OCI-M1 (cell line): Measurements from ENCODE around the gene CCDC102A.
"Not testable (repeated sequence)": the region's sequence is repeated elsewhere in the genome, so short reads cannot be mapped to it uniquely, and the experiment has no call there.

Source experiments
- DNase-seq: peaks from one replicate; lab custom pipeline; 2025; lab: John Stamatoyannopoulos, UW

CCDC102A gene

GRCh38 chr16:57536306-57537193, at the start of gene CCDC102A:
Gene CCDC102A, minus strand, starts transcription at chr16:57536571. Its CDS starts 7,394 bp downstream, at chr16:57529177.
- DNase-seq = peak; percentile 39

GRCh38 chr16:57585051-57585687, 48.8 kb upstream of the CCDC102A start:
- DNase-seq = no peak

- no peak for DNase-seq
Observed at GRCh38 chr16:57579361-57579665, 42.9 kb upstream of the CCDC102A start.

DNA sequence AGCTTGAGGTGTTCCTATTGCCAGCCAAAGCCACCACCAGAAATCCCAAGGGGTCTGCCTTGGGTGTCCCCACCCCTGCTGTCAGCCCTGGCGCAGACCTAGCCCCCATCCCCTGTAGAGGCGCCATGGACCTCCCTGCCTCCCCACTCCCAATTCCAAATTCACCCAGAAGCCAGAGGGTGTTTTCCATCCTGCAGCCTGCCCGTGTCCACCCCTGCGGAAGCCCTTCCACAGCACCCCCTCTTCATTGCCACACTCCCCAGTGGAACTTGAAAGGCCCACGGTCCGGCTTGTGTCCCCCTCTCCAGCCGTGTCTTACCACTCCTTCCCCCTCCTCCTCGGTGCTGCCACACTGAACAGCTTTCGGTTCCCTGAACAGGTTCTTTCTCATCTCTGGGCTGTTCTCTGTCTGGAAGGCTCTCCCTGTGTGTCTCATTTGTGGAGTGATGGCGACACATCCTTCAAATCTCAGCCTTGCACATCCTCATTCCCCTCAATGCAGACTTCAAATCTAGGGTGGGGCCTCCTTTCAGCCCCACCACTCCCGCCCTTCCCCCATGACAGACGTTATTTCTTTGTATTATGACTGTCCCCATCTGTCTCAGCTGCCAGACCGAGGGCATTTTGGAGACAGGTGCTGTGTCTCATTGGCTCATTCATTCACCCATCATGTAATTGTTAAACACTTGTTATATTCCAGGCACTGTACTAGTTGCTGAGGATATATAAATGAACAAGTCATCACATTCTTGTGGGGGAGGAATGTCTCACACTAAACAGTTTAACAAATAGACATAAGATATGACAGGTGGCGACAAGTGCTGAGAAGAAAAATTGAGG, 42.4 kb upstream of the CCDC102A start:
- DNase-seq = no peak

- peak; percentile 55 for DNase-seq
Observed at GRCh38 chr16:57577691-57578224, 41.4 kb upstream of the CCDC102A start.

DNA sequence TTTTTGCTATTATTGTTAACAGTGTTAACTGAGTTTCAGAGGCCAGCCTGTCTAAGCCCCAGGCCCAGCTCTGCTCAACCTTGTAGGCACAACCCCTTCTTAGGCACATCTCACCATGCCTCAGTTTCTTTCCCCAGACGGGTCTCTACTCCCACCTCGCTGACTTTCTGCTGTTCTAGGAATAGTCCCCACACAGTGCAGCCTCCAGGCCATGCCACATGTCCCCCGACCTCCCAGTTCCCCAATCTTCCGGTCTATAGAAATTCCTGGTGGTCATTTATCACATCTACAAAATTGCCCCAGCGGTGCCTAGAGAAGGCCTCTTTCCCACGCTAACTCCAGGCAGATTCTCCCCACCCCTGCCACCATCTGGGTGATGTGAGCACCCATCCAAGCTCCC, 40.8 kb upstream of the CCDC102A start:
- no peak for DNase-seq

DNA sequence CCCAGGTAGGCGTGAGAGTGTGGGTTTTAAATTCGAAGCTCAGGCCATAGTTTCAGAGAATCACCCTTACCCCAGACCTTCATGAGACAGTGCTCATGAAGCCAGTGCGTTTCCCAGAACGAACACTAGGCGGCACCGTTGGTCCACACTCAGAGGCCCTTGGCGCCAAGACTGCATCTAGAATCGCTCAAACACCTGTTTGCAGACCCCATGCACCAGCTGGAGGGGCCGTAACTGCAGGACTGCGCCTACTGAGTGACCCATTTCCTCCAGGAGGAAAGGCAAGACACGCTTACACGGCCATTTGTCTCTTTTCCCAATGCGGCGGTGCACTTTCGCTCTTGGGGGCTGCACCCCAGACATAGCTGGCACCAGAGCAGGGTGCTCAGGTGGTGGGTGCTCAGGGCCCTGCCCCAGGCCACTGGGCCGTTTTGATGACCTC, 40.1 kb upstream of the CCDC102A start:
- DNase-seq = peak; percentile 81

DNA sequence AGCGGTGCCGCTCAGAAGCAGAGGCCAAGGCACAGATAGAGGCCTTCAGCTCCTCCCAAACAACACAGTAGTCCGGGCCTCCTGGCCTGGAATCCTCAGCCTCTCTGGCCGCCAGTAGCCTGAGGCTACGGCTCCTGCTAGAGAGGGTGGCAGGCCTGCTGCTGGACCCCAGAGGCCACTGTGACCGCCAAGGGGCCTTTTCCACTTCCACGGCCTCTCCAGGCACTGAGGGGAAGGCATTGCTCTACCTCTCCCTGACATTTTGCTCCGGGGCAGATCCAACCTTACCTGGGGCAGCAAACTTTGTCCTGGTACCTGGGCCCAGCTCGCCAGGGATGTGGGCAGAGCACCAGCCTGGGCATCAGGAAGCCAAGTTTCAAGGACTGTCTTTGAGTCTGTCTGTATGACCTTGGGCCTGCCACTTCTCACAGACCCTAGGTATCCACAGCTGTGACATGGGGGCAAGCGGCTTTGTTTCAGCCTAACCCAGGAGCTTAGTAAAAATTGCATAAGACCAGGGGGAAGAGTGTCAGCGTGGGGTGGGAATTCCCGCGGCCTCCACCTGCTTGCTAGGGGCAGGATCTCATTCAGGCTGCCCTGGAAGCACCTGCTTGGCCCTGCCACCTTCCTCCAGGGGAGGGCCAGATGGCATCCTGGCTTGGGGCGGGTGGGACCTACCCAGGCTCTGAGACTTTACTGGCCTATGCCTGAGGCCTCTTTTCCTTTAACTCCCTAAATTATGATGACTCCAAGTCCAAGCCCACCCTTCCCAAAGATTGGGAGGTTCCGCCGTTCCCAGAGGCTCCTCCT, 39.3 kb upstream of the CCDC102A start:
- no peak for DNase-seq

DNA sequence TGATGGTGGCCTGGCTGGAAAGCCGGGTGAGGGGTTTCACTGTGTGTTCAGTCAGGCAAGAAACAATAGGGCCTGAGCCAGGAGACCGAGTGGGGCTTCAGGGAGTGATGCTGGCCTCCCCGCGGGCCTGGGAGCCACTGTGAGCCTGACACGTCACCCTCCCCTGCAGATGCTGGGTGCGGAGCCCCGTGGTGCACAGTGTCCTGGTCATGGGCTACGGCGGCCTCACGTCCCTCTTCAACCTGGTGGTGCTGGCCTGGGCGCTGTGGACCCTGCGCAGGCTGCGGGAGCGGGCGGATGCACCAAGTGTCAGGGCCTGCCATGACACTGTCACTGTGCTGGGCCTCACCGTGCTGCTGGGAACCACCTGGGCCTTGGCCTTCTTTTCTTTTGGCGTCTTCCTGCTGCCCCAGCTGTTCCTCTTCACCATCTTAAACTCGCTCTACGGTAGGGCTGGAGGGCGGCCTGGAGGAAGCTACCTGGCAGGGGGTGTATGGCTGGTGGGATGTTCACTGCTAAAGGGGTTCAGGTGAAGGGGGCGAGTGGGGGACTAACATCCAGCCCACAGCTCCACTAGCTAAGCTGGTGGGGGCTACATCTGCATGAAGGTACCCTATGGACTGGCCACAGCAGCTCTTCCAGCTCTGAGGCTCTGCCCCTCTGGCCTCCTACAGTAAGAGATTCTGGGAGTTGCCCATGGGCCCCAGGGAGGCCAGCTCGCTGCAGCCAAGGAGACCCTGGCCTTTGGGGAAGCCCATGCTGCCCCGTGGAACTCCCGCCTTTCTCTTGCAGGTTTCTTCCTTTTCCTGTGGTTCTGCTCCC, 38.5 kb upstream of the CCDC102A start:
- no peak for DNase-seq

DNA sequence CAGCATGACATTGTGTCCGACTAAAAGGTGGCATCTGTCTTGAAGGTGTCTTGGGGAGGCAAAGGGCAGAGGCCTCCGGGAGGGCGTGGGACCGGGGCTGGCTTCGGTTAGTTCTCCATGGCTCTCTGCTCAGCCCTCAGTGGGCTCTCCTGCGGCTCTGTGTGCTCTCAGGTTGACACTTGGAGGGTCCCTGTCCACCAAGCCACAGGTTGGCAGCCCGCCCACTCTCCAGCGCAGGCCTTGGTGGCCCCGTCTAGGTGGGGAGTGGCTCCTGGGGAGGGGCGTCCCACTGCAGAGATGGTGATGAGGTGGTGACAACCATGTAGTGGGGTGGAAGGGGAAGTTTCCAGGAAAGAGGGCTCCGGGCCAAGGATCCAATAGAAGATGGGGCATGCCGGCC, 37.7 kb upstream of the CCDC102A start:
- DNase-seq = no peak

DNA sequence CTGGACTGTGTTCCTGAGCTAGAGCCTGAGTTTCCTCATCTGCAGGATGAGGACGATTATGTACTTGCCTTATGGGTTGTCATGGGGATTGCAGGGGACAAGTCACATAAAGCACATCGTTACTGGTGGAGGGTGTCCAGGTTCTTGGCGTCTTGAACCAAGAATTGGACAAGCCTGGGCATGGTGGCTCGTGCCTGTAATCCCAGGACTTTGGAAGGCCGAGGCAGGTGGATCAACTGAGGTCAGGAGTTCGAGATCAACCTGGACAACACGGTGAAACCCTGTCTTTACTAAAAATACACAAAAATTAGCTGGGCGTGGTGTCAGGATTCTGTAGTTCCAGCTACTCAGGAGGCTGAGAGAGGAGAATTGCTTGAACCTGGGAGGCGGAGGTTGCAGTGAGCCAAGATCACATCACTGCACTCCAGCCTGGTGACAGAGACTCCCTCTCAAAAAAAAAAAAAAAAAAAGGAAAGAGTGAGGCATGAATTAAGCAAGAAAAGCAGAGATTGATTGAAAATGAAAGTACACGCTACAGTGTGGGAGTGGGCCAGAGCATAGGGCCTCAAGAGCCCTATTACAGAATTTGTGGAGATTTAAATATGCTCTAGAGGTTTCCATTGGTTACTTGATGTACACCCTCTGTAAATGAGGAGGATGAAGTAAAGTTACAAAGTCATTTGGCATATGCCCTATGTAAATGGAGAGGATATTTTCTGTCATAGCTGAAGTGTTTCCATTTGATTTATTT, 36.8 kb upstream of the CCDC102A start:
- peak; percentile 17 for DNase-seq

DNA sequence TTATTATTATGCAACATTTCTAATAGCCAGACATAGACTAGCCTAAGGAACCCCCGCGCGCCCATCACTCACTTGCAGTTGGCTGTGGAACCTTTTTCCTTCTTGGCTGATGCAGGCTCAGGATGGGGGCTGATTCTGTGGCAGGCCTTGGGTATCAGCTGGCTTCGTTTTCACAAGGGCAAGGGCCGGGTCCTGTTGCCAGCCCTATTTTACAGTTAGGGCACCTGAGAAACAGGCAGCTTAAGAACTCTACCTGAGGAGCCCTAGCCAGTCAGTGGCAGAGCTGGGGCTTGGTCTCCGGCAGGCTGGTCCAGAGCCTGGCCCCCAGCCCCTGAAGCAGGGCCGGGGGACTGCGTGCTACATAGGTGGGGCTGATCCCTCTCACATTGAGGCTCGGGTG, 34.7 kb upstream of the CCDC102A start:
- DNase-seq = no peak

DNA sequence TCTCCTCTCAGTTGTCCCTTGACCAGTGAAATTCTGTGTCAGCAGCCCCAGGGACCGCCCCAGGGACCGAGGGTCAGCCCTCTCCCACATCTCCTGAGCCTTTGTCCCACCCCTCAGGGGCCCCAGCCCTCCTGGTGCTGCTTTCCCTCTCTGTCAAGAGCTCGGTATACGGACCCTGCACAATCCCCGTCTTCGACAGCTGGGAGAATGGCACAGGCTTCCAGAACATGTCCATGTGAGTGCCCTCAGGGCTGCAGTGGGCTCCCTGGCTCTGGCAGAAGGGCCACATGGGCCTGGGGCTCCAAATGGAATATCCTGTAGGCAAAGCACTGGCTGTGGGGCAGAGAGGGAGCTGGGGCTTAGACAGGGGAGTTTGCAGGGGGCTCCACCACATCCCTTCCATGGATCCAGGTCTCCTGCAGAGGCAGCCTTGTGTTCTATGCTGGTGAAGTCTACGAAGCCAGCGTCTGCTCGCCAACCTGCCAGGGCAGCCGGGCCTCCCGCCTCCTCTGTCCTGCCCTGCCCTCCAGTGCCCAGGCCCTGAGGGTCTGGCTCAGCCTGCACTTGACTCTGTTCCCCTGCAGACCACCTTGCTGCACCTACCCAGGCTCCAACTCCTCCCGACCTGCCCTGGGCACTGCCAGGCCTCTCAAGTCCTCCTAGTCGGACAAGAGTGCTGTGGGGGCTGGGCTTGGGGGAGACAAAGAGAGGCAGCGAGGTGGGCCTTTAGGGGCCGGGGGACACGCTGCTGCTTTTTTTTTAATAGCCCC, 34.1 kb upstream of the CCDC102A start:
- DNase-seq = no peak

GRCh38 chr16:57569306-57569946, 33.1 kb upstream of the CCDC102A start:
- DNase-seq = no peak

- DNase-seq = not testable (repeated sequence)
Observed at GRCh38 chr16:57568772-57569171, 32.4 kb upstream of the CCDC102A start.

DNA sequence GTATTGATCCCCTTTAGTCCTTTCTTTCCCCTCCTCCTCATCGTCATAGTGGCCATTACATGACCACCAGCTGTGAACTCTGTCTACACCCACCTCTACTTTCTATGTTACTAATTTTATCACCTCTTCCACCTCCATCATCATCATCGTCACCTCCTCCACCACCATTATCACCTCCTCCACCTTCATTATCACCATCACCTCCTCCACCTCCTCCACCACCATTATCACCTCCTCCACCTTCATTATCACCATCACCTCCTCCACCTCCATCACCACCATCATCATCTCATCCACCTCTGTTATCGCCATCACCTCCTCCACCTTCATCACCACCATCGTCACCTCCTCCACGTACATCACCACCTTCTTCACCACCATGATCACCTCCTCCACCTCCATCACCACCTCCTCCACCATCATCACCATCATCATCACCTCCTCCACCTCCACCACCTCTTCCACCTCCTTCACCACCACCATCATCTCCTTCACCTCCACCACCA, 31.9 kb upstream of the CCDC102A start:
- no peak for DNase-seq

DNA sequence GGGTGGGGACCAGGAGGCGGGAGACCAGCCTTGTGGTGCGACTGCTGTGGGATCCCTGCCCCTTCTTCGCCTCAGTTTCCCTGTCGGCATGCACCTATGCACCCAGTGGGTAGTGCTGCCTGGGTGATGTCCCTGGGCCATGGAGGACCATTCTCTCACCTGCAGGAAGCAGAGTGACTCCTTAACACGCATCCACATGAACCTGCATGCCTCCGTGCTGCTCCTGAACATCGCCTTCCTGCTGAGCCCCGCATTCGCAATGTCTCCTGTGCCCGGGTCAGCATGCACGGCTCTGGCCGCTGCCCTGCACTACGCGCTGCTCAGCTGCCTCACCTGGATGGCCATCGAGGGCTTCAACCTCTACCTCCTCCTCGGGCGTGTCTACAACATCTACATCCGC, 31.3 kb upstream of the CCDC102A start:
- DNase-seq = no peak

DNA sequence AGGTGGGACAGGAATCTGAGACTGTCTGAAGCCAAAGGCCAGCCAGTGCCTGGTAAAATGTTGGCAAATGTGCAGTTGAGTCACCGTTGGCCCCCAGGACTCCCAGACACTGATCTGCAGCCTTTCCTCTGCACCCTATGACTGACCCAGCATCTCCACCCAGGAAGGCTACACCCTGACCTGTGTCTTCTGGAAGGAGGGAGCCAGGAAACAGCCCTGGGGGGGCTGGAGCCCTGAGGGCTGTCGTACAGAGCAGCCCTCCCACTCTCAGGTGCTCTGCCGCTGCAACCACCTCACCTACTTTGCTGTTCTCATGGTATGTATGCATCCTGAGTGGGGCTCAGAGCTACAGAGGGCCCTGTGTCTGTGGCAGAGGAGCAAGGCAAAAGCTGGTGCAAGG, 30.1 kb upstream of the CCDC102A start:
- DNase-seq = no peak
